ENCODE measurements around the gene PAX2. TPM values are rescaled to one million over a fixed set of nuclear protein-coding genes. Genes with fewer than 3 reads are reported as not detected.

PAX2 gene
- polyA plus RNA-seq, 2 of the 4 experiments (the other 2 are of a cell fraction): 0.06 to 0.21 TPM

- ATAC-seq: no peak
- 3% methylated on average over 3 of the region's 3 CpGs for WGBS (ENCODE audit: missing lambda C conversion rate)
- Histone ChIP-seq H3K4me1 (no peaks in the 10 kb centered on the region), H3K9me3 (no peaks in the 10 kb centered on the region), H3K4me3 (no peak overlapping the region), H3K4me2 (no peak overlapping the region), H3K27ac (no peak overlapping the region)
- TF ChIP-seq, protein P1, sequence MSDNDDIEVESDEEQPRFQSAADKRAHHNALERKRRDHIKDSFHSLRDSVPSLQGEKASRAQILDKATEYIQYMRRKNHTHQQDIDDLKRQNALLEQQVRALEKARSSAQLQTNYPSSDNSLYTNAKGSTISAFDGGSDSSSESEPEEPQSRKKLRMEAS (IDR thresholded peaks at IDR 0.05): no peak
- TF ChIP-seq POLR2A (IDR thresholded peaks at IDR 0.05; ENCODE audit: low read length): no peak
- no peak for TF ChIP-seq KDM1A (IDR thresholded peaks at IDR 0.05; ENCODE audit: low read depth)
- no peak for TF ChIP-seq MYC (IDR thresholded peaks at IDR 0.05; ENCODE audit: borderline replicate concordance, low read length)
- TF ChIP-seq FOSB (CRISPR knock-in tag; IDR thresholded peaks at IDR 0.05): no peak
- no peak for TF ChIP-seq RNF2 (IDR thresholded peaks at IDR 0.05; ENCODE audit: borderline replicate concordance, low read depth)
- TF ChIP-seq, protein P2, sequence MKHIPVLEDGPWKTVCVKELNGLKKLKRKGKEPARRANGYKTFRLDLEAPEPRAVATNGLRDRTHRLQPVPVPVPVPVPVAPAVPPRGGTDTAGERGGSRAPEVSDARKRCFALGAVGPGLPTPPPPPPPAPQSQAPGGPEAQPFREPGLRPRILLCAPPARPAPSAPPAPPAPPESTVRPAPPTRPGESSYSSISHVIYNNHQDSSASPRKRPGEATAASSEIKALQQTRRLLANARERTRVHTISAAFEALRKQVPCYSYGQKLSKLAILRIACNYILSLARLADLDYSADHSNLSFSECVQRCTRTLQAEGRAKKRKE (CRISPR knock-in tag; IDR thresholded peaks at IDR 0.05; ENCODE audit: low read depth): no peak
- TF ChIP-seq RAD21 (conservative IDR thresholded peaks at IDR 0.05 in 1 of 2, IDR thresholded peaks at IDR 0.05 in 1 of 2): no peak
- TF ChIP-seq NR3C1 (IDR thresholded peaks at IDR 0.05): no peak
- no peak for TF ChIP-seq SREBF2 (IDR thresholded peaks at IDR 0.05)
- no peak for TF ChIP-seq RARB (CRISPR knock-in tag; IDR thresholded peaks at IDR 0.05)
- DNase-seq (ENCODE audit: low read depth in 1 of 2, low spot score in 1 of 2): no peak
- CTCF ChIA-PET: interaction anchor here (0.9 to 4.3 kb wide), 7 partner anchors 9 to 86 kb away, joined by 3 to 25 read pairs (median 3); no protein-coding TSS in a partner anchor
- FAIRE-seq: no peak
- POLR2A ChIA-PET: no interaction called here
These were observed 69.5 kb downstream of the PAX2 start for GRCh38 chr10:100814751-100815474.

DNA sequence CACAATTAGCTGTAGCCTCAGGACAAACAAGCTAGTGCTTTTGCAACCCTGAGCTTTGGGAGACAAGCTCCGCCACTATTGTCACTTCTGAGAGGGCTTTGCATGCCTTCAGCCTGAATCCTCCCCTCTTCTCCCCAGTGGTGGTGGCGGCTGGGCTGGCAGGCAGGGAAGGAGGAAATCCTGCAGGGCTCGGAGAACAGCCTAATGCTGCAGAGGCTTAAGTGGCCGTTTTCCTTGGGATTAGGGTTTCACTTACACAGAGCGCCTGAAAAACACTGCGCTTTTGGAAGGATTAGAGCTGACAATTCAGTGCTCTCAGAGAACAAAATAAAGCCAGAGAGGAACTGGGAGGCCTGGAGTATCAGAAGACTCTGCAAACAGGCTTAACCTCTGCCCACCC lies 71.3 kb downstream of the PAX2 start:
- WGBS (ENCODE audit: missing lambda C conversion rate): 54% methylated on average over 6 of the region's 6 CpGs
- no peak for FAIRE-seq
- Histone ChIP-seq H3K27ac (no peak overlapping the region), H3K4me1 (no peaks in the 10 kb centered on the region), H3K9me3 (no peaks in the 10 kb centered on the region), H3K4me3 (no peak overlapping the region), H3K4me2 (no peak overlapping the region)
- no peak for DNase-seq (ENCODE audit: low read depth in 1 of 2, low spot score in 1 of 2)
- TF ChIP-seq ZSCAN20 (CRISPR knock-in tag; IDR thresholded peaks at IDR 0.05) (no peak), RARB (CRISPR knock-in tag; IDR thresholded peaks at IDR 0.05) (no peak), E2F6 (IDR thresholded peaks at IDR 0.05; ENCODE audit: borderline replicate concordance, low read depth) (no peak), MAZ (IDR thresholded peaks at IDR 0.05; ENCODE audit: borderline replicate concordance, low read depth, low read length) (no peak), JUNB (IDR thresholded peaks at IDR 0.05) (no peak), ELK1 (IDR thresholded peaks at IDR 0.05; ENCODE audit: low read depth, low read length) (no peak), CHD4 (IDR thresholded peaks at IDR 0.05; ENCODE audit: borderline replicate concordance) (no peak), FOSL2 (IDR thresholded peaks at IDR 0.05) (no peak), FOSL2 (CRISPR knock-in tag; IDR thresholded peaks at IDR 0.05) (no peak), FOXS1 (CRISPR knock-in tag; IDR thresholded peaks at IDR 0.05) (no peak), SMC3 (IDR thresholded peaks at IDR 0.05) (no peak)
- TF ChIP-seq, protein P1 (IDR thresholded peaks at IDR 0.05): no peak
- TF ChIP-seq, protein P2 (CRISPR knock-in tag; IDR thresholded peaks at IDR 0.05; ENCODE audit: low read depth): no peak
- ChIA-PET POLR2A (interaction anchor here (0.8 kb wide), 1 partner anchor 11 kb away, joined by 3 read pairs; no protein-coding TSS in a partner anchor), CTCF (interaction anchor here (0.6 to 4.3 kb wide), 5 partner anchors 10 to 1373 kb away, joined by 3 to 25 read pairs (median 3); no protein-coding TSS in a partner anchor)
- no peak for ATAC-seq

Data from A549 (cell line).